Stimulated activated CD8-positive, alpha-beta memory T cell treated with anti-CD3 and anti-CD28 coated beads, Interleukin-4, amount 100 ng/mL, for 4 hours (primary cell): ENCODE measurements around the gene BBX.

Experiments
- DNase-seq, 2 donors: peaks; one replicate each; pipeline ENCODE4 v3.0.0-alpha.2; 2020; ENCODE audit warnings: low read depth in 2 of 2, low spot score in 1 of 2

BBX gene

GRCh38 chr3:107522510-107523288, at the start of gene BBX:
TSS of gene BBX (plus strand) at chr3:107522962. CDS start at chr3:107710461, 187,499 bp downstream.
- DNase-seq: peak; percentile 79 to 85

GRCh38 chr3:107476462-107476861, 46.3 kb upstream of the BBX start:
- no peak for DNase-seq

GRCh38 chr3:107487490-107487889, 35.3 kb upstream of the BBX start:
- DNase-seq: no peak

- no peak for DNase-seq
Observed at GRCh38 chr3:107488942-107489341, 33.8 kb upstream of the BBX start.

GRCh38 chr3:107493134-107493533, 29.6 kb upstream of the BBX start:
- DNase-seq: no peak

GRCh38 chr3:107496855-107497254, 25.9 kb upstream of the BBX start:
- DNase-seq: no peak

GRCh38 chr3:107498646-107499045, 24.1 kb upstream of the BBX start:
- DNase-seq: no peak

- no peak for DNase-seq
Observed at GRCh38 chr3:107506458-107506857, 16.3 kb upstream of the BBX start.

GRCh38 chr3:107508331-107508730, 14.4 kb upstream of the BBX start:
- no peak for DNase-seq

GRCh38 chr3:107512108-107512507, 10.7 kb upstream of the BBX start:
- no peak for DNase-seq

- DNase-seq: no peak
Observed at GRCh38 chr3:107514453-107514852, 8.3 kb upstream of the BBX start.

GRCh38 chr3:107516475-107516874, 6.3 kb upstream of the BBX start:
- no peak for DNase-seq

- no peak for DNase-seq
Observed at GRCh38 chr3:107520535-107520934, 2.2 kb upstream of the BBX start.

- no peak for DNase-seq
Observed at GRCh38 chr3:107521469-107522059, 1.2 kb upstream of the BBX start.

- no peak for DNase-seq
Observed at GRCh38 chr3:107523289-107523538, 452 bp downstream of the BBX start.

GRCh38 chr3:107523539-107524325, 970 bp downstream of the BBX start:
- DNase-seq: peak in 1 of 2 donors; percentile 14

GRCh38 chr3:107524326-107524840, 1.6 kb downstream of the BBX start:
- no peak for DNase-seq

GRCh38 chr3:107524841-107525643, 2.3 kb downstream of the BBX start:
- DNase-seq: peak in 1 of 2 donors; percentile 6

GRCh38 chr3:107525644-107526305, 3.0 kb downstream of the BBX start:
- DNase-seq: no peak

GRCh38 chr3:107531917-107532469, 9.2 kb downstream of the BBX start:
- no peak for DNase-seq
